HG03442 (cell line): ENCODE measurements around the gene TNIK.
"Not testable (repeated sequence)": the region's sequence is repeated elsewhere in the genome, so short reads cannot be mapped to it uniquely, and the experiment has no call there.

ENCODE experiments used
- ATAC-seq: cut with Tn5 transposase; IDR thresholded peaks from one replicate; pipeline ENCODE4 v1.9.1; 2021; ENCODE audit warnings: mild to moderate bottlenecking, moderate library complexity; ENCODE audit not compliant: unreplicated experiment

The TNIK gene

GRCh38 chr3:171287761-171288160, 172.4 kb downstream of the TNIK start:
- not testable (repeated sequence) for ATAC-seq

- ATAC-seq: peak; percentile 40
These were observed 173.5 kb downstream of the TNIK start for GRCh38 chr3:171286580-171287249.

GRCh38 chr3:171285287-171285686, 174.9 kb downstream of the TNIK start:
- peak; percentile 39 for ATAC-seq

GRCh38 chr3:171284308-171285075, 175.7 kb downstream of the TNIK start:
- peak; percentile 46 for ATAC-seq

GRCh38 chr3:171283848-171284222, 176.4 kb downstream of the TNIK start:
- no peak for ATAC-seq

GRCh38 chr3:171283183-171283847, 176.9 kb downstream of the TNIK start:
- ATAC-seq: no peak

GRCh38 chr3:171282041-171282440, 178.2 kb downstream of the TNIK start:
- ATAC-seq: no peak

- no peak for ATAC-seq
These were observed 178.8 kb downstream of the TNIK start for GRCh38 chr3:171281256-171281992.

GRCh38 chr3:171279972-171280371, 180.2 kb downstream of the TNIK start:
- no peak for ATAC-seq

- ATAC-seq: no peak
These were observed 182.0 kb downstream of the TNIK start for GRCh38 chr3:171278299-171278590.

- ATAC-seq: no peak
These were observed 182.5 kb downstream of the TNIK start for GRCh38 chr3:171277456-171278298.

GRCh38 chr3:171276923-171277322, 183.3 kb downstream of the TNIK start:
- ATAC-seq: no peak

- ATAC-seq: no peak
These were observed 186.0 kb downstream of the TNIK start for GRCh38 chr3:171274222-171274621.

- ATAC-seq: no peak
These were observed 189.7 kb downstream of the TNIK start for GRCh38 chr3:171270541-171270940.

GRCh38 chr3:171269542-171269941, 190.7 kb downstream of the TNIK start:
- ATAC-seq: no peak

GRCh38 chr3:171268677-171269076, 191.5 kb downstream of the TNIK start:
- no peak for ATAC-seq

- ATAC-seq: no peak
These were observed 193.1 kb downstream of the TNIK start for GRCh38 chr3:171267104-171267503.

GRCh38 chr3:171266740-171267073, 193.5 kb downstream of the TNIK start:
- ATAC-seq: no peak

GRCh38 chr3:171266034-171266739, 194.0 kb downstream of the TNIK start:
- no peak for ATAC-seq

- no peak for ATAC-seq
These were observed 195.4 kb downstream of the TNIK start for GRCh38 chr3:171264758-171265157.
